22Rv1 (cell line): ENCODE data around the gene NTNG1.

Source experiments
- CTCF ChIP-seq: fragments of 450-650 bp; IDR thresholded peaks from 2 replicates; pipeline ENCODE4 v1.5.1; 2017; ENCODE audit warnings: mild to moderate bottlenecking
- ZFX ChIP-seq: fragments of 450-650 bp; IDR thresholded peaks from 2 replicates; pipeline ENCODE4 v1.6.1; 2017; ENCODE audit warnings: antibody characterized with exemption, borderline replicate concordance

GRCh38 chr1:107274227-107274626 lies 133.4 kb downstream of the NTNG1 start:
- TF ChIP-seq CTCF (no peak), ZFX (no peak)
